Bronchial epithelial cell (primary cell): Measurements from ENCODE around the gene TMEM220. TPM values are rescaled to one million over a fixed set of nuclear protein-coding genes. Genes with fewer than 3 reads are reported as not detected.

Source experiments
- DNase-seq: peaks from one replicate; pipeline ENCODE4 v3.0.0-alpha.2; 2010; ENCODE audit warnings: low read depth
- FAIRE-seq: peaks from 2 replicates; lab custom pipeline; 2011; peaks lifted over from hg19 to GRCh38; lab: Jason Lieb, UNC
- H3K27me3 ChIP-seq: 2 replicates; pipeline ENCODE4 v1.5.1; 2011; ENCODE audit warnings: low read length; ENCODE audit not compliant: control insufficient read depth, insufficient read depth
- H3K36me3 ChIP-seq: 2 replicates; pipeline ENCODE4 v1.5.1; 2011; ENCODE audit warnings: low read length; ENCODE audit not compliant: control insufficient read depth, insufficient read depth
- H3K4me3 ChIP-seq: 2 replicates; pipeline ENCODE4 v1.5.1; 2011; ENCODE audit warnings: mild to moderate bottlenecking, low read depth, low read length, control low read depth
- total RNA-seq: library from RNA; depleted of rRNA; stranded (reverse); fragments of >200 nt; gene quantifications from 2 replicates; pipeline ENCODE4 v1.2.1, GENCODE V29; 2014
- TF ChIP-seq, protein P1 (sequence below): IDR thresholded peaks from 2 replicates; pipeline ENCODE4 v1.5.1; 2011; ENCODE audit warnings: mild to moderate bottlenecking, moderate library complexity, low read length, control low read depth, inconsistent platforms; ENCODE audit not compliant: insufficient read depth, severe bottlenecking

TMEM220 gene
- total RNA-seq, 1 donor from 2014 or later: 0.79 TPM

DNA sequence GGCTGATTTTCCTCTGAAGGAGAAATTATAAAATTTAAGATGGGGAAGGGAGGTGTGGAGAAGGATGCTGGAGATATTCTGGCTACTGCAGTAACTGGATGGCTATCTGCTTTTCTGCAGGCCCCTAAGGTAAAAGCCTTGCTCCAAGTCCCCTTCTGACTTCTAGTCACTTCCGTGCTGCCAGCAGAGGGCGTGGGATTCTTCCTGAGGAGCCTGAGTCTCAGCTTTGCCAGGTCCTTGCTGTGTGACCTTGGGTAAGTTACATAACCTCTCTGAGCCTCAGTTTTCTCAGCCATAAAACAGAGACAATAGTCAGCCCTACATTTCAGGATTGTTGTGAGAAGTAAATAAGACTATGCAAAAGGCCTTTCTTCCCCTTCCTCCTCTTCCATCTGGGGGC lies 24.3 kb upstream of the TMEM220 start:
- DNase-seq (peak; percentile 10), FAIRE-seq (no peak)
- no peaks in the 10 kb centered on the region for H3K27me3 ChIP-seq
- TF ChIP-seq, protein P1, sequence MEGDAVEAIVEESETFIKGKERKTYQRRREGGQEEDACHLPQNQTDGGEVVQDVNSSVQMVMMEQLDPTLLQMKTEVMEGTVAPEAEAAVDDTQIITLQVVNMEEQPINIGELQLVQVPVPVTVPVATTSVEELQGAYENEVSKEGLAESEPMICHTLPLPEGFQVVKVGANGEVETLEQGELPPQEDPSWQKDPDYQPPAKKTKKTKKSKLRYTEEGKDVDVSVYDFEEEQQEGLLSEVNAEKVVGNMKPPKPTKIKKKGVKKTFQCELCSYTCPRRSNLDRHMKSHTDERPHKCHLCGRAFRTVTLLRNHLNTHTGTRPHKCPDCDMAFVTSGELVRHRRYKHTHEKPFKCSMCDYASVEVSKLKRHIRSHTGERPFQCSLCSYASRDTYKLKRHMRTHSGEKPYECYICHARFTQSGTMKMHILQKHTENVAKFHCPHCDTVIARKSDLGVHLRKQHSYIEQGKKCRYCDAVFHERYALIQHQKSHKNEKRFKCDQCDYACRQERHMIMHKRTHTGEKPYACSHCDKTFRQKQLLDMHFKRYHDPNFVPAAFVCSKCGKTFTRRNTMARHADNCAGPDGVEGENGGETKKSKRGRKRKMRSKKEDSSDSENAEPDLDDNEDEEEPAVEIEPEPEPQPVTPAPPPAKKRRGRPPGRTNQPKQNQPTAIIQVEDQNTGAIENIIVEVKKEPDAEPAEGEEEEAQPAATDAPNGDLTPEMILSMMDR: peak; percentile 28
- no peak overlapping the region for H3K4me3 ChIP-seq
- no peaks in the 10 kb centered on the region for H3K36me3 ChIP-seq

DNA sequence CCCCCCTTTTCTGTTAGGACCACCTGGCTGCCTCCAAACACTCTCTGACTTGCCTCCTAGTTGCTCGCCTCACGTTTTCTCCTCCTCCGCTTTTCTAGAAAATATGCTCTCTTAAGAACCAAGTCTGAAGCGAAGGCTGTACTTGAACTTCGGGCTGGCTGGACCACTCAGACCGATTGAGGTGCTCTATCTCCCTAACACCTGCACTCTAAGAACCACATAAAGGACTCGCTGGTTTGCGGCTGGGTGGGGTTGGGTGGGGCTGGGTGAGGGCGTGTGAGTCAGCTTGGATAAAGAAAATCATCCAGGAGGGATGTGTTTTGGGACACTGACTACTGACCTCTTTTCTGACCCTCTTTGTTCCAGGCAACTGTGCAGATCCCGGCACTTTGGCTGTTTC lies 22.9 kb upstream of the TMEM220 start:
- Histone ChIP-seq H3K36me3 (no peaks in the 10 kb centered on the region), H3K27me3 (no peaks in the 10 kb centered on the region), H3K4me3 (no peak overlapping the region)
- TF ChIP-seq, protein P1: no peak
- DNase-seq (no peak), FAIRE-seq (no peak)

DNA sequence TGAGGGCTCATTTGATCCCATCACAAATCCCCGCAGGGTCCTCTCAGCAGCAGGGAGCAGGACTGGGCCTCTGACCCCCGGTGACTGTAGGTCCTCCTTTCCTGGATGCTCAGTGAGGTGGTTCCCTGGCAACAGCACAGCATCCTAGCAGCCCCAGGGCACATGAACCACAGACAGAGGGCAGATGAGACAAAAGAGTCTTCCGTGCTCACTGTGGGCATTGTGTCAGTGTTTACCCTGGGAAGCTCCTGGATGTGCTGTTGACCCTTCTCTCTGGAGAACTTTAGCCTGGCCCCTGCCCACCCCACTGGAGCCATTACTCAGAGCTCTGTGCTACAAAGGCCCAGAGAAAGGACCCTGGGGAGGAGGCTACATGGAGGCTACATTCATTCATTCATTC lies 21.7 kb upstream of the TMEM220 start:
- Histone ChIP-seq H3K27me3 (no peaks in the 10 kb centered on the region), H3K36me3 (no peaks in the 10 kb centered on the region), H3K4me3 (no peak overlapping the region)
- FAIRE-seq (no peak), DNase-seq (no peak)
- TF ChIP-seq, protein P1: no peak

DNA sequence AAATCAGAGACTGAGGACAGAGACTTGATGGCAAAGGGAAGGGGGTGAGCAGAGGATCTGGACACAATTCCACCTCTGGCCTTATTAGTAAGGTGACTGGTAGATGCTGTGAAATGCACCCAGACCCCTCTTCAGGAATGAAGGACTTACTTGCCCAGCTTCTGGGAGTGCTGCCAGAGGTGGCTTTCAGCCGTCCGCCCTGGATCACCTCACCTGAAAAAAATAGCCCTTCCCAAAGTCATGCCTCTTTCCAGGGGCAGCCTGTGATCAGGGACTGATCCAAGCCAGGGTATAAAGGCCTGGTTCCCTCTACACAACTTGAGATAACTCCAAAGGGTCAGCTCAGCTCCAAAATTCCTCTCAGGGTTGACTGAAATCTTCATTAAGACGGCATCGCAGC lies 20.4 kb upstream of the TMEM220 start:
- no peaks in the 10 kb centered on the region for H3K36me3 ChIP-seq
- TF ChIP-seq, protein P1: no peak
- H3K4me3 ChIP-seq: no peak overlapping the region
- DNase-seq (no peak), FAIRE-seq (no peak)
- H3K27me3 ChIP-seq: no peaks in the 10 kb centered on the region

DNA sequence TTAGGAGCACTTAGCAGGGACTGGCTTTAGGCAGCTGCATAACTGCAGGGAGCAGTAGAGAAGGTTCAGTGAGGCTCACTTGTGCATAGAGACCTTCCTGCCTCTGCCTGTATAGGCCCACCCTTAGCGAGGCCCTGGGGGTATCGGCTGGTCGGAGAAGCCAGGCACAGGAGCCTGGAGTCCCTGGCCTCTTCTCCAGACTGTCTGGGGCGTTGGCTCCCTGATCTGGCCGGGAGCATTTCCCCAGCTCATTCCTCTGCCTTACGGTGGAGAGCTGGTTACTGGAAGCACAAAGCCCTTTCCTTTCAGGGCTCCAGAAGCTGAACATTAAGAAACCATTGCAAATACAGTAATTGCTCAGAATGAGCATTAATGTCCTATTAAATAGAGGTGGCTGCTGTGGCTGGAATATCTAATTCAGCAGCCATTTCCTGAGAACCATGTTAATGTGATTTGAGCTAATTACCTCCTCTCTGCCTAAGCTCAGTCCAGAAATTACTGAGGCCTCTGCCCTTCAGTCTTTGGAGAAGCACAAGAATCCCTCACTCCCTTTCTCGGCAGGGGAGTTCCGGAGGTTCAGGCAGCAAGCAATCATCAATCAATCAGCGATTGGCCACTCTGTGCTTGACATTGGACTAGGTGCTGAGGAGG lies 18.8 kb upstream of the TMEM220 start:
- H3K36me3 ChIP-seq: no peaks in the 10 kb centered on the region
- no peak for FAIRE-seq
- no peak for DNase-seq
- H3K4me3 ChIP-seq: no peak overlapping the region
- TF ChIP-seq, protein P1: no peak
- H3K27me3 ChIP-seq: no peaks in the 10 kb centered on the region

DNA sequence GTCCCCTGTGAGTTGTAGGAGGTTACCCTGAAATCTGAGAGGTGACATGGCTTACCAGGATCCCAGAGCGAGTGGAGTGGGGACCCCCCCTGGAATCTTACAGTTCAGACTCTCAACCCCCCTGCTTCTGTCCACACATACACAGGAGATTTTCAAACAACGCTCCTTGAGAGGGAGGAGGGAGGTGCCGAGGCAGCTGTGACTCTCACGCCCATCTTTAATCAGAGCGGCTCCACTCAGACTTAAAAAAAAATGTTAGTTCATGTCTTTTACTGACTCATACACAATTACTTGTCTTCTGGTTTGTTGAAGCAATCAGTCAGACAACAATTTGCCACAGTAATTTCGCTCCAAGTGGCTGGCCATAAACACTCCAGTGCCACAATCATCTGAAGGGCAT lies 15.4 kb upstream of the TMEM220 start:
- Histone ChIP-seq H3K4me3 (no peak overlapping the region), H3K27me3 (no peaks in the 10 kb centered on the region), H3K36me3 (no peaks in the 10 kb centered on the region)
- TF ChIP-seq, protein P1: no peak
- FAIRE-seq: no peak
- peak; percentile 29 for DNase-seq
